NCI-H1048 (cell line): Measurements from ENCODE around the gene PEX5L.

Source experiments
- DNase-seq: peaks from one replicate; lab custom pipeline; 2025; lab: John Stamatoyannopoulos, UW

Gene PEX5L

GRCh38 chr3:179895330-179895729 lies 141.4 kb downstream of the PEX5L start:
- no peak for DNase-seq

DNA sequence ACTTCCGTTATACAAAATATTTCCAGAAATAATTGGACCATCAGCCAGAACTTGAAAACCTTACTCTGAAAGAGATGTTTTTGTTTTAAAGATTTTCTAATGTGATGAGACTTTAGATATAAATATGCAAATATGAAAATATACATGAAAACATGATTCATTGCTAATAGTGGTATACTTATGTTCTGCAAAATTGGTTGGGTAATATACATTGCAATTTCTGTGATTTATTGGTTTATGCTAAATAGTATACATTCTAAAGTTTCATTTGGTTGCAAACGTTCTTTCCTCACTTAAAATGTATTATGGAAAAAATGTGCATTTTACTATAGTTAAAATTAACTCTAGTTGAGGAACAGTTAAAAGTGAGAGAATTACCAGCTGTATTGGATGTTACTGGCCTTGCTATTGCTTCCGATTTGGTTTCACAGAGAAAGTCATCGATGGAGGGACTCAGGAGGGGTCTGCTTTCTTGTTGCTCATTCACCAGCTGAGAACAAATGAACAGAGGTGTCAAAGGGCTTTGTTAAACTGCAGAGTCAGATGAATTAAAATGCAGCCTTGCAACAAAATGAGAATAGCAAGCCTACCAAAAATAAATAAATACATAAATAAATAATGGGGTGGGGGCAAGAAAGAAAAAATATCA lies 149.3 kb downstream of the PEX5L start:
- DNase-seq: no peak

GRCh38 chr3:179885950-179886349 lies 150.8 kb downstream of the PEX5L start:
- no peak for DNase-seq

DNA sequence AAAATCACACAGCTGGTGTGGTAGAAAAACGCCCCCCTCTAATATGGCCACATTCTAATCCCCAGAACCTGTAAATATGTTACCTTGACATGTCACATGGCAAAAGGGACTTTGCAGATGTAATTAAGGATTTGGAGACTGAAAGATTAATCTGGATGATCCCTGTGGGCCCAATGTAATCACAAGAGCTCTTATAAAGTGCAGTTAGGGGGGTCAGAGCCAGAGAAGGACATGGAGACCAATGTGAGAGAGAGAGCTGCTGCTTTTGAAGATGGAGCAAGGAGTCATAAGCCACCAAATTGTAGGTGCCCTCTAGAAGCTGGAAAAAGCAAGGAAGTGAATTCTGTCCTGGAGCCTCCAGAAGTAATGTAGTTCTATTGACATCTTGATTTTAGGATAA lies 152.6 kb downstream of the PEX5L start:
- DNase-seq: no peak

- DNase-seq: no peak
Observed at GRCh38 chr3:179882292-179882691, 154.4 kb downstream of the PEX5L start.

DNA sequence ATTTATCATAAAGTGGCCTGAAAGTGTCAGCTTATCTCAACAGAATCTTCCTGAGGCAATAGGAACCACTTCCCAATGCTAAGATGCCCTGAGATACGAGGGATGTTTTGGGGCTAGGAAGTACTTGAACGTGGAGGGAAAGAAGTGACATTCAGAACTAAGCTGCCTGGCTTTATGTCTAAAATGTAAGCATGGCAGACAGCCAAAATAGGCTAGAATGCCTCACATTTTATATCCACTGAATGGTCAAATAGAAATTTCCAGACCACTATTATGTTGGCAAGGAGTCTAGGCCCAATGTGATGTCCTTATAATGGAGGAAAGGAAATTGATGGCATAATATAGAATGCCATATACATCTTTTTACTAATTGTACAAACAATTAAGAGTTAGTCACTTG lies 154.9 kb downstream of the PEX5L start:
- no peak for DNase-seq

DNA sequence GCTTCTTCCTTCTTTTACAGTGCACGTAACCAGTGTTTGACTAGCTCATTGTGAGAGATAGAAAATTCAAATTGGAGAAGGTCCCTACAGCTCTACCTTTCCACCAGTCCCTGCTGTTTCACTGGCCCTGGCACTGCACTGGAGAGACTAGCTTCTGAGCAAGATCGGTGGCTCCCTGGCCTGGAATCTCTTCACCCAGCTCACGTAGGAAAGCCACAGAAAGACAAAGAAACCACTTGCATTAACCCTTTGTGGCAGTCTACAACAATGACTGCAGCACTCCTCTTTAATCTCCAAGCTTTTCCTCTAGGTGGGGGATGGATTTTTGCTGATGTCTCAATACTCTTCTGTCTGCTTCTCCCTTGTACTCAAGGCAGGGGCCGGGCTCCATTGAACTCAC lies 155.9 kb downstream of the PEX5L start:
- DNase-seq: no peak

- no peak for DNase-seq
Observed at GRCh38 chr3:179876440-179876839, 160.3 kb downstream of the PEX5L start.

GRCh38 chr3:179872842-179873241 lies 163.9 kb downstream of the PEX5L start:
- no peak for DNase-seq

GRCh38 chr3:179871782-179872181 lies 165.0 kb downstream of the PEX5L start:
- DNase-seq: no peak

DNA sequence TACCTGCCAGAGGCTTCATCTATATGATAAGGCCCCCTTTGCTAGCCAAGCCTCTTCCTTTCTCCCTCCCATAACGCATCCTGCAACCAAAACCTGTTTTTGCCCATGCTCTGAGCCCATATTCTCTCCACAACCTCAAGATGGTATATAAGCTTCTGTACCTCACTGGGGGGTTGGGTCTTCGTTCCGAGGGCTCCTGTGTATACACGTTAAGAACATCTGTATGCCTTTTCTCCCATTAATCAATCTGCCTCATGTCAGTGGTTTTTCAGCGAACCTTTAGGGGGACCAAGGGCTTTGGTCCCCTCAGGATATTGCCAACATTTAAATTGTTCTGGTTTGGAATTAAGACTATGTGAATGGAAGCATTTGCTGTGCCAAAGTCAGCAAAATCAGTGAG lies 168.0 kb downstream of the PEX5L start:
- no peak for DNase-seq

DNA sequence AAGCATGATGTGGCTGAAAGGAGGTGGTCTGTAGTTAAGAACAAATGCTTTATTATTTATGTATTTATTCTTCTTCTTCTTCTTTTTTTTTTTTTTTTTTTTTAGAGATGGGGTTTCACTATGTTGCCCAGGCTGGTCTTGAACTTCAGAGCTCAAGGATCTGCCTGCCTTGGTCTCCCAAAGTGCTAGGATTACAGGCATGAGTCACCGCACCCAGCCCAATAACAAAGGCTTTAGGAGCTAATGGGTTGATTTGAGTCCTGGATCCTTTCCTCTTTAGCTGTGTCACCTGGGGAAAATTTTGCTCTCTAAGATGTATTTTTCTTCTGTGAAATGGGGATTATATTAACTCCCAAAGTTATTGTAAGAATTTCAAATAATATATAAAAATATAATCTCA lies 168.8 kb downstream of the PEX5L start:
- DNase-seq: no peak

DNA sequence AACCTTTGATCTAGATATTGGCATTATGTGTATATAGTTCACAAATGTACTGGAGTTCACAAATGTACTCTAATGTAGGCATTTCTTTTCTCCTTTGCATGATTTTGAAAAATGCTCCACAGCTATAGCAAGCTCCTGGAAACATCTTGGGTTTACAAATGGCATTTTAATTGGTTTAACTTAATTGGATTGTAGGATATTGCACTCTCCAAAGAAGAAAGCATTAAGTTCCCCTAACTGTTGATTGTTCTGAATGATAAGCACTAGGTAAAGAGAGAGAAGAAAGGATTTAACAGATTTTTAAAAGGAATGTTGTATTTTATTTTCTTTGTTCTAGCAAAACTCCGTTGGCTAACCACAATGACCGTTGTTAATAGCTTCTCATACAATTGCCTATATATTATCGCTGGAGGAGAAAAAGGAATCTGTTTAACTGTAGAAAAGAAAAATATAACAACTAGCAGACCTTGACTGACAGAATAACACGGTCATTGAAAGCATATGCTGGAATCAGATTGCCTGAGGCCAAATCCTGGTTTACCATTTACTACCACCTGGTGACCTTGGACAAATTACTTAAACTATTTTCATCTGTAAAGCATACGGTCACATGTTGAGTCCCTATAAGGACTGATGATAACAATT lies 170.8 kb downstream of the PEX5L start:
- no peak for DNase-seq

GRCh38 chr3:179861953-179862352 lies 174.8 kb downstream of the PEX5L start:
- no peak for DNase-seq

DNA sequence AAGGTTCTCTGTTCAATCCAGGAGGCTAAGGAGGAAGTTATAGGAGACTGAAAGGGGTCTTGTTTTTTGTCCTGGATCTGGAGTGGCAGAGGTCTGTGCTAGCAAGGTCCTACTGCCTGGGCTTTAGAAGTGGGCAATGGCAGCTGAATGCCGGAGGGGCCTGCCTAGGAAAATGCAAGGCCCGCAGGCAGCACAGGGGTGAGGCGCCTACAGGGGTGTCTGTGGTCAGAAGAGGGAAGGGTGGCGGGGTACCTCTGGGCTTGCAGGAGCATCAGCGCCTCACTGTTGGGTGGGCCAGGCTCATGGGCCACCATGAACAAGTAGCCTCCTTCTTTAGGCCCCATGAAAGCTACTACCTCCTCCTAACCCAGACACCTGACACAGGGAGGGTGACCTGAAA lies 175.4 kb downstream of the PEX5L start:
- no peak for DNase-seq

DNA sequence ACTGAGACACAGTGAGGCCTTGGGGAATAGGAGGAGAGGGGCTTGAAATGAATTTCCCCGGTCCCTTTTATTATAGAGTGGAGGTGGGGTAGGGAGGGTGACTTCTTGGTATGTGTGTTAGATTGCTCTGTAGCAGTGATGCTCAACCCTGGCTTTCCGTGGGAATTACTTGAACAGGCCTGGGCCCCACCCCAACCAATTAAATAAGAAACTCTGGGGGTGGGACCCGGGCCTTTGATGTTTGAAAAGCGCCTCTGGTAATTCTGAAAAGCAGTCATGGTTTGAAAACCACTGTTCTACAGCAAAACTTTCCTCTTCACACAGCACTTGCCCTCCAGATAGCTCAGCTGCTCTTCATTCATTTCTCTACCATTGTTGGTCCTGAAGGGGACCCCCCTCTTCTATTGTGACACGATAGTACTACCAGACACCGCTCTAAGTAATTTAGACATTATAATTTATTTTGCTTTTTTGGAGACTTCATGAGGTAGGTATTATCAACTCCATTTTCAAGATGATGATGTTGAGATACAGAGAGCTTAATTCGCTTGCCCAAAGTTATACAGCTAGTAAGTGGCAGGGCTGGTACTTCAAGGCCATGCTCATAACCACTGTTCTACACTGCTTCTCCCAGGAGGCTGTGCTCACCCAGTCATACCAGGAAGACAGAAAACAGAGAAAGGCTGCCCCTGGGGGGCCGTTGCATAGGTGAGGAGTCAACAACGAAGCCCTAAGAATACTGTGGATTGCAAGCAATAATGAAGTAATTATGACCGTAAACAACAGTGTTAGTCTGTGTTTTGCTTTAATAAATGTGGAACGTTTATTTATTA lies 176.2 kb downstream of the PEX5L start:
- no peak for DNase-seq

GRCh38 chr3:179853176-179853575 lies 183.6 kb downstream of the PEX5L start:
- no peak for DNase-seq

GRCh38 chr3:179852142-179852905 lies 184.4 kb downstream of the PEX5L start:
- no peak for DNase-seq

DNA sequence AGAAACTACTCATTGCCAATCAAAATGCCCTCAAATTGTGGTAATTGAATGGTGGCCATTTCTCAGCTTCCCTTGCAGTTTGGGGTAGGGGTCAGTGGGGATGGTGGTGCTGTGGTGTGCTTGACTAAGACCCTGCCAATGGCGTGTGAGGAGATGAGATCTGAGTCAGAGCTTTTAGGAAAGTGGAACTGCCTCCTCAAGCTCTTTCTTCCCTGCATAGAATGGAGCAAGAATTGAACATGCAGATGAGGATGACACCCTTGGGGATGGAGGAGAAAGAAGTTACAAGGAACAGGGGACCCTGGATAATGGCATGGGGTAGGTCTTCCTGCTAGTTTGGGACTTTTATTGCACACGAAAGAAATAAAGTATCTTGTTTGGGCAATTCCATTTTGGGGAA lies 188.0 kb downstream of the PEX5L start:
- DNase-seq: no peak

DNA sequence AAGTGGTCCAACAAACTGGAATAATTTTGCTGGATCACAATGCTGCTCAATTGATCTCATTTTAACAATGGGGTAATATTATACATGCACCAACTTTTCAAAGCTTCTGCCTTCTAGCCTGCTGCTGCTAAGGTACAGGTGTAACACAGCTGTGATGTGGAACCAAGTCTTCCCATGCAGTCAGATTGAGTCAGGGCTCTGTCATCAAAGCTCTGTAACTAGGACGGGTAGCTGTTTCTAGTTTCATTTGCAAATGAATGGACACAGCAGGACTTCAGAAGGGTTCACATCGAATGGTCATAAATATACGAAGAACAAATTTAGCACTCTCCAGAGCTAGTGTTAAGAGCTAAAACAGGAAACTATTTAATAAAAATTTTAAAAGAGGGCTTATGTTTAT lies 194.7 kb downstream of the PEX5L start:
- no peak for DNase-seq

DNA sequence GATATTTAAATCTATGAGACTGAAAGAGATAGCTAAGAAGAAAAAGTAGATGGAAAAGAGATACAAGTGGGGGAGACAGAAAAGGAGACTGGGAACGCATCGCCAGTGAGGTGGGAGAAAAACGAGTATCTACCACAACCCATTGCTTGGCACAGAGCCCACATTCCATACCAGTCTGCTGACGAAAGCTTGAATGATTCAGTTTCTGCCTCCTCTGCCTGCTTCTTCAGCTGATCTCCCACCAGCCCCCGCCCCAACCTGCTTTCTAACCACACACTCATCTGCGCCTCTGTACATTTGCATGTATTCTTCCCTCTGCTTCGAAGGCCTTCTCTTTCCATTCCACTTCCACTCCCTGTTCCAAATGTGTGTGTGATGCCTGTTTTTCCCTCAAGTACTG lies 195.8 kb downstream of the PEX5L start:
- DNase-seq: no peak

- no peak for DNase-seq
Observed at GRCh38 chr3:179837374-179837773, 199.4 kb downstream of the PEX5L start.

- no peak for DNase-seq
Observed at GRCh38 chr3:179833294-179833693, 203.4 kb downstream of the PEX5L start.
